Urothelium cell line (cell line): ENCODE results near the gene AMDHD2.
"Not testable (repeated sequence)": the region's sequence is repeated elsewhere in the genome, so short reads cannot be mapped to it uniquely, and the experiment has no call there.

Experiments
- DNase-seq: peaks from one replicate; pipeline ENCODE4 v3.0.0; 2011; ENCODE audit warnings: low spot score, mixed read lengths
- FAIRE-seq: peaks from 2 replicates; lab custom pipeline; 2011; peaks lifted over from hg19 to GRCh38; lab: Jason Lieb, UNC

AMDHD2 gene

DNA sequence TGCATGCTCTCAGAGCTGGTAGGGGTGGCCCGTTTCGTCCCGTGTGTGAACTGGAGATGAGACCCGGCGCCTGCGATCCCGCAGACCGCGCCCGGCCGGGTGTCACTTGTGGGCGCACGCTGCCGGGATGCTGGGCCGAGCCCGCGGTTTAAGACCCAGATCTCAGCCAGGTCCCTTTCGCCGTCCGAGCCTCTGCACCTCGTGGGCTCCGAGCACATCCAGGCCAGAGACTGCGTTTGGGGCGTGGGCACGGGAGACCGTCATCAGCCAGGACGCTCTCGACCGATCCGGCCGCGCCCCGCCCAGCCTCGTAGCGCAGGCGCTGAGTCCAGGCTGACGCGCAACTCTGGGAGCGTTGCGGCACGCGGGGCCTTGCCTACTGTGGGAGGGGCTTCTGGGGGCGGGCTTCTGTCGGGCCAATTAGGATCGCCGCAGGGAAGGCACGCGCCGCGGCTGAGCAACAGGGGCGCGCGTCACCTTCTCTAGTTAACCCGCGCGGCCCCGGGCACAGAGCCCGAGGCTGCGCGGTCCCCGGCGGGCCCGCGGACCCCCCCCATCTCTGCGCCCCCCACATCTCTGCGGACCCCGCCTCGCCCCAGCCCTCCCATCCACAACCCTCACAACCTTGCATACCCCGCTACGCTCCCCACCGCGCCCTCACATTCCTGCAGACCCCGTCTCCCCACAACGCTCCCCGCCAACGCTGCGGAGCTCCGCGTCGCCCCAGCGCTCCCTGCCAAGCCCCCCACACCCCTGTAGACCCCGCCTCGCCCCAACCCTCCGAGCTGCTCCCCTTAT is 11.7 kb downstream of the AMDHD2 start:
- DNase-seq, result peak; percentile 98
- FAIRE-seq, result peak; percentile 95

DNA sequence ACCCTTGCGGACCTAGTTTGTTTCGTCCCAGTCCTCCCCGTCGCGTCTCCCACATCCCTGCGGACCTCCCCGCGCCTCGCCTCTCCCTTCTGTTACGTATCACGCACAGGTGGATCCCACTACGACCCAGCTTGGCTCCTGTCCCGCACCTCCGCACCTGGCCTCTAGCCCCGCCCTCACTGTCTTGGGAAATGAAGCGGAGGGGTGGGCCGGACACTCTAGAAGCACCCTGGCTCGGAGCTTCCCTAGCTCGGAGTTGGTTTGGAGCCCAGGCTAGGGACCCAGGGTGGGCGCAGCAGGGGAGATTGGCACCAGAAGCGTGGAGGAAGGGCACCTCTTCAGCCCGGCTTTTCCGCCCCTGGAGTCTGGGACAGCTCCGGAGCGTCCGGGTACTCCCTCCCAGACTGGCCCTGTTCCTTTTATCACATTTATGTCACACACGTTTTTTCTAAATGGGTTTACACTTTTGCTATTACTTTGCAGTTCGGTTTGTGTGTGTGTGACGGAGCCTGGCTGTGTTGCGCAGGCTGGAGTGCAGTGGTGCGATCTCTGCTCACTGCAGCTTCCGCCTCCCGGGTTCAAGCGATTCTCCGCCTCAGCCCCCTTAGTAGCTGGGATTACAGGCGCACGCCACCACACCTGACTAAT is 12.4 kb downstream of the AMDHD2 start:
- DNase-seq, result peak; percentile 59
- FAIRE-seq, result peak; percentile 91

DNA sequence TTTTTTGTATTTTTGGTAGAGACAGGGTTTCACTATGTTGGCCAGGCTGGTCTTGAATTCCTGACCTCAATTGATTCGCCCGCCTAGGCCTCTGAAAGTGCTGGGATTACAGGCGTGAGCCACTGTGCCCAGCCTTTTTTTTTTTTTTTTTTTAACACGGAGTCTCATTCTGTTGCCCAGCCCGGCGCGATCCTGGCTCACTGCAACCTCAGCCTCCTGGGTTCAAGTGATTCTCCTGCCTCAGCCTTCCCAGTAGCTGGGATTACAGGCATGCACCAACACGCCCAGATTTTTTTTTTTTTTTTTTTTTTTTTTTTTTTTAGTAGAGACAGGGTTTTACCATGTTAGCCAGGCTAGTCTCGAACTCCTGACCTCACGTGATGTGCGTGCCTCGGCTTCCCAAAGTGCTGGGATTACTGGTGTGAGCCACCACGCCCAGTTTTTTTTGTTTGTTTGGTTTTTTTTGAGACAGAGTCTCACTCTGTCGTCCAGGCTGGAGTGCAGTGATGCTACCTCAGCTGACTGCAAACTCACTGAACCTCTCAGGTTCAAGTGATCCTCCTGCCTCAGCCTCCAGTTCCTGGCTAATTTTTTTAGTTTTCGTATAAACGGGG is 13.1 kb downstream of the AMDHD2 start:
- not testable (repeated sequence) for DNase-seq

DNA sequence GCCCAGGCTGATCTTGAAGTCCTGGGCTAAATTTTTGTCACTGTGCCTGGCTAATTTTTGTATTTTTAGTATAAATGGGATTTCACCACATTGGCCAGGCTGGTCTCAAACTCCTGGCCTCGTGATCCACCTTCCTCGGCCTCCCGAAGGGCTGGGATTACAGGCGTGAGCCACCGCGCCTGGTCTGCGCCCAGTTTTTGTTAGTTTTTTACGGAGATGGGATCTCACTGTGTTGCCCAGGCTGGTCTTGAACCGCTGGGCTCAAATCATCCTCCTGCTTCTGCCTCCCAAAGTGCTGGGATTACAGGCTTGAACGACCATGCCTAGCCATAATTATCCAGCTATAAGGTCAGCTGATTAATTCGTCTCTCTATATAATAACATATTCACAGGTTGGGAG is 13.7 kb downstream of the AMDHD2 start:
- no peak for DNase-seq
- FAIRE-seq, result no peak

More for the DNA sequence above, 13.1 kb downstream of the AMDHD2 start:
- FAIRE-seq, result not testable (repeated sequence)

DNA sequence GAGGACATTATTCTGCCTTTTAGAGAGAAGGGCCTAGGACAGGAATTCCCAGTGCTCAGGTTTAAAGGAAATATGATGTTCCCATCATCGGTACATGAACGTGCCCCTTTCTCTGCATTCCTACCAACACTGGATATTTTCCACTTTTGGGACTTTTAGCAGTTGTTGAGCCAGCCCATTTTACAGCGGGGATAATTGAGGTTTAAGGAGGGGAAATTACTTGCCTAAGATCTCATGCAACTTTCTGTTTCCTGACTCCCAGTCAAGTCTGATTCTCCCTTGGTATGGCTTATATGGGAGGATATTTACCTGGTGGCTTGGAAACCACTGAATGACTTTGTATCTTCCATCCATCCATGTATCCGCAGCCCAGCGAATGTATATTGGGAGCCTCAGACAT is 14.2 kb downstream of the AMDHD2 start:
- FAIRE-seq, result not testable (repeated sequence)

DNA sequence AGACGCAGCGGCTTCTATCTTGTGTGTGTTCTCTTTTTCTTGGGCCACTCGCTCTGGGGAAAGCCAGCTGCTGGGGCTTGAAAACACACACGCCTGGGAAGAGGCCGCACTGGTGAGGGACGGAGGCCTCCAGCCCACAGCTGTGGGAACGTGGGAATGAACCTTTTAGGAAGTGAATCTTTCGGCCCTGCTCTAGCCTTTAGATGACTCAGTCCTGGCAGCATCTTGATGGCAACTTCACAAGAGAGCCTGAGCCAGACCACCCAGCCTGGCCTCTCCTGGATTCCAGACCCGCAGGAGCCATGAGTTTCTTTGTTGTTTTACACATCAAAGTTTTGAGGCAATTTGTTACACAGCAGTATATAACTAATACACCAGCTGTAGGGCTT is 15.4 kb downstream of the AMDHD2 start:
- DNase-seq (no peak), FAIRE-seq (no peak)

More for the DNA sequence above, 14.2 kb downstream of the AMDHD2 start:
- DNase-seq, result not testable (repeated sequence)

DNA sequence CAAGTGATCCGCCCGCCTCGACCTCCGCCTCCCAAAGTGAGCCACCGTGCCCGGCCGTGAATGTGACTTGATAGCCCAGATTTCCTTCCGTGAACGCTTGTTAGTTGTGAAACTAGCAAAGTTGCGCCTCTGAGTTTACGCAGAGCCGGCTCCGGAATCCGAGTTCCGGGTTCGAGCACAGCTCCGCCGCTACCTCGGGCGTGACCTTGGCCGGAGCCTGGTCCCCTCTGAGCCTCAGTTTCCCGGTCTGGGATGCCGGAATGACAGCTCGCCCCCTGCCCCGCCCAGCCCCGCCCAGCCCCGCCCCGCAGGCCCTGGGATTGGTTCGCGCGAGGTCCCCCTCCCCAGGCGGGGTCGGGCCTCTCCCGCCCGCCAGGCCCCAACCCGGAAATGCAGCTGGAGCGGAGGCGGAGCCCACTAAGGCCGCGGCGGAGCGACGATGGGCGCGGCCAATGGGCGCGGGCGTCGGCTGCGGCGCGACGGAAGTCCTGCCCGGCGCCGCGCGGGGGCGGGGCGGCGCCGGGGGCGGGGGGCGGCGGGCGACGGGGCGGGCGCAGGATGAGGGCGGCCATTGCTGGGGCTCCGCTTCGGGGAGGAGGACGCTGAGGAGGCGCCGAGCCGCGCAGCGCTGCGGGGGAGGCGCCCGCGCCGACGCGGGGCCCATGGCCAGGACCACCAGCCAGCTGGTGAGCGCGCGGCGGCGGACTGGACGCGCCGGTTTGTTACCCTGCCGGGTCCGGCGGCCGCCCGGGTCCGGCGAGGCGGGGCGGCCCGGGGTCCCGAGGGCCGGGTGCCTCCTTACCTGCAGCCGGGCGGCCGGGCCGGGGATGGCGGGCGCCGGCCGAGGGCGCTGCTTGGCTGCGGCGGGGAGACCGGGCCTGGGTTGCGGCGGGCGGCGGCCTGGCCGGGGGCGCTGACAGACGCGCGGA is 17.5 kb downstream of the AMDHD2 start, which contains the start of gene PDPK1:
Gene PDPK1, plus strand, starts transcription at position 571 of the 929 bp plus-strand sequence. Its CDS starts 92 bp downstream, at position 663.
- peak; percentile 97 for DNase-seq
- no peak for FAIRE-seq

DNA sequence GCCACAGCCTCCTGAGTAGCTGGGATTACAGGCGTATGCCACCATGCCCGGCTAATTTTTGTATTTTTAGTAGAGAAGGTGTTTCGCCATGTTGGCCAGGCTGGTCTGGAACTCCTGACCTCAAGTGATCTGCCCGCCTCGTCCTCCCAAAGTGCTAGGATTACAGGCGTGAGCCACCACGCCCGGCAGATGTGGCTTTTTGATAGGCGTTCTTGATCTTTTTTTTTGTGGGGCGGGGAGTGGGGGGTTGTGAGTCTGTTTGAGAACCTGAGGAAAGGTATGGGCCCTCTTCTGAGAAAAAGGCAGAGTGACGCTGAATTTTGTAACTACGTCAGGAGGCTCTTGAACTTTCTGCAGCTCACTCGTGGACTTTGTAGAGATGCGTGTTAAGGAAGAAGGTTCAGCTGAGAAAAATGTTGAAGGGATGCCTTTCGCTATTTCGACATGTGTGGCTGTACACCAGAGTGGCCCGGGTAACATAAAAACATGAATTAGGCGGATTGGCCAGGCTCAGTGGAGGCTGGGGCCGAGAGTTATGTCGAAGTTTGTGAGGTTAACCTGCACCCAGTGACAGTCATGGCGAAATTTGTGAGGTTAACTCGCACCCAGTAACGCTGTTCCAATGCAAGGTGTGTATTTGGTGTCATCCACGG is 19.1 kb downstream of the AMDHD2 start:
- not testable (repeated sequence) for FAIRE-seq, DNase-seq

DNA sequence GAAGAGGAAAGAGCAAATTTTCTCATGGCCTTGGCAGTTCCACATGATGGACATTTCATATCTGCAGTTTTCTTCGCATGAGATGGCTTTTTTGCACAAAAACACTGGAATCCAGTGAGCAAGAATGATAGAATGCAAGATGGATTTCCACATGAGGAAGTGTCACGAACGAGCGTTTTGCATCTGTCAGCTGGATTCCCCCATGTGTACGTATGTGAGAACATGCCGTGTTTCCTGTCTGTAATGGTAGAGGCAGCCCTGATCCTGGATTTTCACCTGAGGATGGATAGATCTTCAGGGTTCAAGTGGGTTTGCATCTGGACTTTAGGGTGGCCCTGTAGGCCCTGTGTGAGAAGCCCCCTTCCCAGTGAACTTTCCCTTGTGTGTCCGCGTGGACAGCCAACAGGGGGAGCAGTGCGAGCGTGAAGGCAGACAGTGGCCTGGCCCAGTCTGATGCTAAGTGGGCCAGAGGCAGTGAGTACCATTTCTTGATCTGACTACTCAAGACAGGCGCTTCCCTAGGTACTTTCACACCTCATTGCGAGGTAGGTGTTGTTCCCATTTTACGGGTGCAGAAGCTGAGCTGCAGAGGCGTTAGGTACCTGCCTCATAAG is 19.8 kb downstream of the AMDHD2 start:
- DNase-seq, FAIRE-seq: not testable (repeated sequence)

DNA sequence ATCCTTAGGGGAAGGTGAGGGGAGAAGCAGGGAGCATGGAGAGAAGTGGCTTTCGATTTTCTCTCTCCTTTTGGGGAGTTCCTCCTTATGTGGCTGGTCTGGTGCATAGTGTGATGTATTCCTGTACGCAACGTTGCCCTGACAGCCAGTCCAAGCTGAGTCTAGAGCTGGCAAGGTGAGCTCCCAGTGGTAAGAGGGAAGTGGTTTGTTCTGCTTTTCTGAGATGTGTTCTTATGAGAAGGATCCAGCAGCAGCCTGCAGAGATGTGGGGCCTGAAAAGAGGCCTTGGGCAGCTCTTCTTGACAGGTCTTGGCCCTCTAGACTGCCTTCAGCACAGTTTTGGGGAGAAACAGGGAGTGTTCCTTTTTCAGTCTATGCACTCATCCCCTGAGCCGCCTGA is 20.7 kb downstream of the AMDHD2 start:
- not testable (repeated sequence) for DNase-seq, FAIRE-seq

DNA sequence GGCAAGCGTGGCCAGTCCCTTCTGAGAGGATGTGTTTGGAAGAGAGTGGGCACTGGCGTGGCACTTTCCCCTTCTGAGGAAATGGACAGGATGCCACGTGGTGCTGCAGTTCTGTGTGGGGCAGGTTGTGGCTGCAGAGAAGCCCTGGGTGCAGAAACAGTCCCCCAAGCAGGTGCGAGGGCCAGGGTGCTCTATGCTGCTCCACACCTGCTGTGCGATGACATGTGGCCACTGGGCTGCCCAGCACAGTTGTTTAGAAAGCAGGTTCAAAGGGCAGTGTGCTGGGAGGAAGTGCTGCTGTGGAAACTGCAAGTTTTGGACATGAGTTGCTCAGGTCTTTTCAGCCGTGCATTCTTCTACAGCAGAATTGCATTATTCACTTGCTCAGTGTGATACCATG is 21.2 kb downstream of the AMDHD2 start:
- FAIRE-seq, result not testable (repeated sequence)

DNA sequence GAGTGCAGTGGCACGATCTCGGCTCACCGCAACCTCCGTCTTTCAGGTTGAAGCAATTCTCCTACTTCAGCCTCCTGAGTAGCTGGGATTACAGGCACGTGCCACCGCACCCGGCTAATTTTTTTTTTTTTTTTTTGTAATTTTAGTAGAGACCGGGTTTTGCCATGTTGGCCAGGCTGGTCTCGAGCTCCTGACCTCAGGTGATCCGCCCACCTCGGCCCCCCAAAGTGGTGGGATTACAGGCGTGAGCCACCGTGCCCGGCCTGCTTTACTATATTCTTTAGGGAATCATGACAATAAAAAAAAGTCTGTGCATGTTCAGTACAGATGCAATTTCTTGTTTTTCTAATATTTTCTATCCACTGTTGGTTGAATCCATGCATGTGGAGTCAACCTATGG is 23.6 kb downstream of the AMDHD2 start:
- FAIRE-seq, DNase-seq: not testable (repeated sequence)

More for the DNA sequence above, 21.2 kb downstream of the AMDHD2 start:
- not testable (repeated sequence) for DNase-seq

DNA sequence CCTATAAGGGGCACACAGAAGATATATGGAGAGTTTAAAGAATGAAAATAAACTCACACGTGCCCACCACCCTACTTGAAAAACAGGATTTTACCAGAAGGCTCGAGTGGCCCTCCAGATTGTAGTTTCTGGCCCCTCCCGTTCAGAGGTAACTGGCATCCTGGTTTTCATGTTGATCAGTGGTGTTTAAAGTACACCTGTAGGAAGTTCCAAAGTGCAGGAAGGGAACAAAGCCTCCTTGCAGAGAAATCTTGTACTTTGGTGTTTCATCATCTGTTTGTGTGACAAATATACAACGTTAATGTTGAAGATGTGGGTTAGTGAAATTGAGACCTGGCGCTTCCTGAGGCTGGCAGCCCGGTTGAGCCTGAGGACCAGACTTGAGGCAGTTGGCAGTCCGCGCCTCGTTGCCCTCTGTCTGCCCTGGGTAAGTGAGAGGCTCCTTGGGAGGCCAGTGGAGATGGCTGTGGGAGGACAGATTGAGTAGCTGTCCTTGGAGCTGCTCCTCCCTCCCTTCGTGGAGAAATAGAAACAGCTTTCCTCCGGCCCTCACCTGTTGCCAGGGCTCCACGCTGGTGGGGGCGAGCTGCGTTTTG is 30.2 kb downstream of the AMDHD2 start:
- not testable (repeated sequence) for DNase-seq
- FAIRE-seq, result peak; percentile 13

DNA sequence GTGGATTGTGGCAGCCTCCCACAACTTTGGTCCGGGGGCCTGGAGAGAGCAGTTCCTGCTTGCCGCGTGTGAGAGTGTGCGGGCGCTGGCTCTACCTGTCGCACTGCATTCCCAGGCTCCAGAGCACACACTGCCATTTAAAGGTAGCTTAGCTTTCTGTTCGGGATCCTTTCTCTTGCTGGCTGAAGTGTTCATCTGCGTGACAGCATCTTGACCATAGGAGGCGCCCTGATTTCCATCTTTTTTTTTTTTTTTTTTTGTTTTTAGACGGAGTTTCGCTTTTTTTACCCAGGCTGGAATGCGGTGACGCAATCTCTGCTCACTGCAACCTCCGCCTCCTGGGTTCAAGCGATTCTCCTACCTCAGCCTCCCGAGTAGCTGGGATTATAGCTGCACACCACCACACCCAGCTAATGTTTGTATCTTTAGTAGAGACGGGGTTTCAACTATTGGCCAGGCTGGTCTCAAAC is 31.3 kb downstream of the AMDHD2 start:
- not testable (repeated sequence) for DNase-seq, FAIRE-seq

DNA sequence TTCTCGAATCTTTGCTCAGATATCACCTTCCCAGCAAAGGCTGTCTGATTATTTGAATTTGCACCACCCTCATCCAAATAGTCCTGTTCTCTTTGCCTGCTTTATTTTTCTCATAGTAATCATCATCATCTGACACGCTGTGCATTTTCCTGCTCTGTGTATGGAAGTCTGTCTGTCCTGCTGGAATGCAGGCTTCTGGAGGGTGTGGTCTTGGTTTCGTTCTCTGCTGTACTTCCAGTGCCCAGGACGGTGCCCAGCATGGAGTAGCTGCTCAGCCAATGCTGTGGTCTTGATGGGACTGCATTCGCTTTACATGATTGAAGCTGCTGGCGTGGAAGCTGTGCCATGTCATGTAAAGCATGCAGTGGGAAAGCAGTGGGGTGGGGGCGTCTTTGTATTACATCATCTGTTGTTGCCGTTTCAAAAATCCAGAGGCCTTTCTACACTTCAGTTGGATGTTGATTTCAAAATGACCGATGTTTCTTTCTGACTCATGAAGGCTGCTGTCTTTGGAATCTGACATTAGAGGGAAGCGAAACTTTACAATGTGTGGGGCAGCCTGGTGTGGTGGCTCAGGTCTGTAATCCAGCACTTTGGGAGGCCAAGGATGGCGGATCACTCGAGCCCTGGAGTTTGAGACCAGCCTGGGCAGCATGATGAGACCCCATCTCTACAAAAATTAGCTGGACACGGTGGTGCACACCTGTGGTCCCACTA is 34.7 kb downstream of the AMDHD2 start:
- FAIRE-seq, DNase-seq: not testable (repeated sequence)

DNA sequence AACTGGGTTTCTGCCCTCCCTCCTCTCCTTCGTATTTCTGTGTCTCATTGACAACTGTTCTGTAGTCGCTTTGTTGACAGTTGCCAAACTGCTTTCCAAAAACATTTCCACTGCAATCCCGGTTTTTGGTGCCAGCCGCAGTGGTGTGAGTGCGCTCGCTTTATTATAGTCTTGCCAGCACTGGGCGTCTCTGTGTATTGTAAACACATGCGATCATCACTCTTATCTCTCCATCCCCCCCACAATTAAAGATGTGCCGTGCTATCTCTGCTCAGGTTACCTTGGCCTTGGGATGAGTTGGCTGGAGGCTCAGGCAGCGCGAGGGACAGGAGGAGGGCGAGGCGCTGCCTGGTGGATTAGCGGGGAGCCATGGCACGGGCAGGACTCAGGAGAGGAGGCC is 37.0 kb downstream of the AMDHD2 start:
- DNase-seq, FAIRE-seq: not testable (repeated sequence)

DNA sequence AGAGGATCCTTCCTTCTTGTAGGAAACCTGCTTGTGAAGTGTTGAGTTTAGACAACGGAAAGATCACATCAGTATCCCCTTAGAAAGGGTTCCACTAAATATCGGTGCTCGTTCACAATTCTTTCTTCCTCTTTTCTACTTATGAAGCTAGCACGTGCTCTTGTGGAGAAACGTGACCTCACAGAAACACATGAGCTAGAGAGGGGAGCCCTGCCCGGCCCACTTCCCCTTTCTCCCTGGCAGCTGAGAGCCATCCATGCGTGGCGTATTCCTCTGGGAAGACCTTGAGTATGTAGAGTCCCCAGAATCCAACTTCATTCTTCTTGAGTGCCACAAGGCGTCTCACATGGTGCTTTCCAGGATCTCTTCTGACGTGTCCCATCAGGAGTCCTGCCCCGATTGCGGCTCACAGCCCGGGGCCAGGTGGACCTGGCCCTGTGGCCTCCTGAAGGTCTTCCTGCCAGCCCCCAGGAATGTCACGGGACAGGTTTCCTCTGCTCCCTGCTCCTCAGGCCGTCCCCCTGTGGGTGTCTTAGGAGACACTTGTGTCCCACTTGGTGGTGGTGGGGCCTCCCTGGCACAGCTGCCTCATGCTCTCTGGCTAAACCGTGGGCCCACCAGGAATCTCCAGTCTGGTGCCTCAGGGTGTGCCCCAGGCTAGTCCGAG is 40.1 kb downstream of the AMDHD2 start:
- not testable (repeated sequence) for DNase-seq
- peak; percentile 68 for FAIRE-seq

DNA sequence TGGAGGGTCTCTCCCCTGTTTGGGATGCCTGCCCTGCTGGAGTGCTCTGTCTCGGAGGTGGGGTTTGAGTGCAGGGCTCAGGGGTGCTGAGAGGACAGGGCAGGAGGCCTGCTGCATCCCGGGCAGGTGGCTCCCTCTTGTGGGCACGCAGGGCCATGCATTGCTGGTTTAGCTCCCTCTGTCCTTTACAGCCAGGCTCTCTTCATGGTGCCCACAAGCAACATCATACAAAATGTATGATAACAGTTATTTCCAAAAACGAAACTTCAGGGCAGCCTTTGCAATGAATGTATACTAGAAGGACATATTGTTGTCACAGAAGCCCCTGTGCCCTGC is 40.6 kb downstream of the AMDHD2 start:
- not testable (repeated sequence) for FAIRE-seq, DNase-seq
